ENCODE data around the gene NFIA. TPM values are rescaled to one million over a fixed set of nuclear protein-coding genes. Genes with fewer than 3 reads are reported as not detected.
A peak's percentile ranks its signal among the peaks of the same experiment; 100 is the strongest.

The NFIA gene
- total RNA-seq, 1 experiment from 2014 or later = 12.7 TPM

- intact Hi-C loops (cut with micrococcal nuclease) = loop anchor here (1.0 to 10.0 kb wide), 5 partner anchors 160 to 804 kb away; no protein-coding TSS in a partner anchor
- Histone ChIP-seq H3F3A (ENCODE audit: low read length, unreplicated experiment) (no peaks in the 10 kb centered on the region), H3K79me2 (ENCODE audit: low read length) (no peaks in the 10 kb centered on the region), H3K4me3 (ENCODE audit: low read length) (peak overlapping the region; percentile 87), H2AFZ (ENCODE audit: low read length) (peak overlapping the region; percentile 99), H3K9me3 (ENCODE audit: low read length) (no peaks in the 10 kb centered on the region), H4K20me1 (ENCODE audit: low read length) (no peaks in the 10 kb centered on the region), H3K27me3 (ENCODE audit: low read length) (no peaks in the 10 kb centered on the region), H3K9ac (ENCODE audit: low read length) (peak overlapping the region; percentile 66), H3K36me3 (ENCODE audit: low read depth, low read length) (no peaks in the 10 kb centered on the region), H3K27ac (ENCODE audit: low read length) (no peak overlapping the region), H3K4me2 (ENCODE audit: low read length) (peak overlapping the region; percentile 89), H3K9me2 (replicated peaks; ENCODE audit: low read length) (no peaks in the 10 kb centered on the region), H3K4me1 (ENCODE audit: insufficient read depth, low read length) (peaks cover 4% of the 10 kb centered on the region; the same call in 1 of the 2 replicates)
- BruUV-seq (replicated peaks) = no TSS peak
- DNase-seq (peak; percentile 27), ATAC-seq (peak; percentile 59)
- ChIA-PET CTCF (interaction anchor here (0.5 to 1.3 kb wide), 6 partner anchors 90 to 803 kb away, joined by 3 to 9 read pairs (median 3); no protein-coding TSS in a partner anchor), POLR2A (ENCODE audit: unreplicated experiment) (no interaction called here)
- no peak for TF ChIP-seq EZH2 (IDR thresholded peaks at IDR 0.05; ENCODE audit: low read length, unreplicated experiment)
- TF ChIP-seq, protein P1, sequence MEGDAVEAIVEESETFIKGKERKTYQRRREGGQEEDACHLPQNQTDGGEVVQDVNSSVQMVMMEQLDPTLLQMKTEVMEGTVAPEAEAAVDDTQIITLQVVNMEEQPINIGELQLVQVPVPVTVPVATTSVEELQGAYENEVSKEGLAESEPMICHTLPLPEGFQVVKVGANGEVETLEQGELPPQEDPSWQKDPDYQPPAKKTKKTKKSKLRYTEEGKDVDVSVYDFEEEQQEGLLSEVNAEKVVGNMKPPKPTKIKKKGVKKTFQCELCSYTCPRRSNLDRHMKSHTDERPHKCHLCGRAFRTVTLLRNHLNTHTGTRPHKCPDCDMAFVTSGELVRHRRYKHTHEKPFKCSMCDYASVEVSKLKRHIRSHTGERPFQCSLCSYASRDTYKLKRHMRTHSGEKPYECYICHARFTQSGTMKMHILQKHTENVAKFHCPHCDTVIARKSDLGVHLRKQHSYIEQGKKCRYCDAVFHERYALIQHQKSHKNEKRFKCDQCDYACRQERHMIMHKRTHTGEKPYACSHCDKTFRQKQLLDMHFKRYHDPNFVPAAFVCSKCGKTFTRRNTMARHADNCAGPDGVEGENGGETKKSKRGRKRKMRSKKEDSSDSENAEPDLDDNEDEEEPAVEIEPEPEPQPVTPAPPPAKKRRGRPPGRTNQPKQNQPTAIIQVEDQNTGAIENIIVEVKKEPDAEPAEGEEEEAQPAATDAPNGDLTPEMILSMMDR (conservative IDR thresholded peaks at IDR 0.05; ENCODE audit: low read depth, low read length) = no peak
These were observed 31.6 kb upstream of the NFIA start for GRCh38 chr1:61050541-61051442.

GRCh38 chr1:61051443-61051718 is 31.0 kb upstream of the NFIA start:
- POLR2A ChIA-PET (ENCODE audit: unreplicated experiment) = no interaction called here
- no peaks in the 10 kb centered on the region for H3K9me2 ChIP-seq (replicated peaks; ENCODE audit: low read length)
- H3K9me3 ChIP-seq (ENCODE audit: low read length) = no peaks in the 10 kb centered on the region
- DNase-seq (no peak), ATAC-seq (no peak)
- TF ChIP-seq, protein P1 (conservative IDR thresholded peaks at IDR 0.05; ENCODE audit: low read depth, low read length) = no peak
- no peak for TF ChIP-seq EZH2phosphoT487 (IDR thresholded peaks at IDR 0.05; ENCODE audit: borderline replicate concordance, low read length)
- TF ChIP-seq EZH2 (IDR thresholded peaks at IDR 0.05; ENCODE audit: low read length, unreplicated experiment) = no peak
- no peaks in the 10 kb centered on the region for H4K20me1 ChIP-seq (ENCODE audit: low read length)
- peaks cover 5% of the 10 kb centered on the region; the same call in 1 of the 2 replicates for H3K4me1 ChIP-seq (ENCODE audit: insufficient read depth, low read length)
- no peak overlapping the region for H3K27ac ChIP-seq (ENCODE audit: low read length)
- peak overlapping the region; percentile 87 for H3K4me3 ChIP-seq (ENCODE audit: low read length)
- no peak overlapping the region for H3K9ac ChIP-seq (ENCODE audit: low read length)
- H3K4me2 ChIP-seq (ENCODE audit: low read length) = peak overlapping the region; percentile 89
- CTCF ChIA-PET = interaction anchor here (0.9 kb wide), 1 partner anchor 802 kb away, joined by 4 read pairs; no protein-coding TSS in a partner anchor
- intact Hi-C loops (cut with micrococcal nuclease) = loop anchor here (10.0 kb wide), 2 partner anchors 533 to 803 kb away; no protein-coding TSS in a partner anchor
- no peaks in the 10 kb centered on the region for H3K79me2 ChIP-seq (ENCODE audit: low read length)
- no peaks in the 10 kb centered on the region for H3K36me3 ChIP-seq (ENCODE audit: low read depth, low read length)
- BruUV-seq (replicated peaks) = no TSS peak
- no peaks in the 10 kb centered on the region for H3F3A ChIP-seq (ENCODE audit: low read length, unreplicated experiment)
- H3K27me3 ChIP-seq (ENCODE audit: low read length) = no peaks in the 10 kb centered on the region
- peak overlapping the region; percentile 99 for H2AFZ ChIP-seq (ENCODE audit: low read length)

Data from PC-3 (cell line).